ENCODE measurements around the gene MRPL38.

MRPL38 gene

DNA sequence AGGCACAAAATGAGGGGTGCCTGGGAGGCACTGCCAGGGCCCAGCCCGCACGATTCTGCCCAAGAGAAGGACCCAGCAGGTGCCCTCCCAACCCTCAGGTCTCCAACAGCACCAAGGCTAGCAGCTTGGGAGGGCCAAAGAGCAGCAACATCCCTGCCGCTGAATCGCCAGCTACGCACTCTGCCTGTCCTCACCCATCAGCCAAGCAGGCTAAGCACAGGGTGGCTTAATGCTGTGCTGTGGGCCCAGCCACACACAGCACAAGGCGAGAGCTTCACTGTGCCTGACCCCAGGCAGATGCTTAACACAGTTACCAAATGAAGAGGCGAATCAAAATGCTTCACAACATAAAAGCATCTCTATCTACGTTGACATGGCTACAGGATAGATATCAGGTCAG is 10.6 kb upstream of the MRPL38 start:
- Histone ChIP-seq H3K9ac (ENCODE audit: low read length) (no peak overlapping the region), H3K36me3 (ENCODE audit: control insufficient read depth, insufficient read depth, low read length) (peaks cover 3% of the 10 kb centered on the region), H3K4me1 (ENCODE audit: control insufficient read depth, insufficient read depth, low read length) (no peaks in the 10 kb centered on the region), H3K27me3 (ENCODE audit: control insufficient read depth, insufficient read depth, low read length) (no peaks in the 10 kb centered on the region), H3K27ac (ENCODE audit: low read depth, low read length) (no peak overlapping the region), H3K4me3 (ENCODE audit: low read length) (no peak overlapping the region)

GRCh38 chr17:75914643-75915267 is 10.1 kb upstream of the MRPL38 start:
- H3K9ac ChIP-seq (ENCODE audit: low read length), result no peak overlapping the region
- H3K27ac ChIP-seq (ENCODE audit: low read depth, low read length), result no peak overlapping the region
- H3K4me3 ChIP-seq (ENCODE audit: low read length), result no peak overlapping the region
- H3K4me1 ChIP-seq (ENCODE audit: control insufficient read depth, insufficient read depth, low read length), result no peaks in the 10 kb centered on the region
- peaks cover 3% of the 10 kb centered on the region for H3K36me3 ChIP-seq (ENCODE audit: control insufficient read depth, insufficient read depth, low read length)
- no peaks in the 10 kb centered on the region for H3K27me3 ChIP-seq (ENCODE audit: control insufficient read depth, insufficient read depth, low read length)

DNA sequence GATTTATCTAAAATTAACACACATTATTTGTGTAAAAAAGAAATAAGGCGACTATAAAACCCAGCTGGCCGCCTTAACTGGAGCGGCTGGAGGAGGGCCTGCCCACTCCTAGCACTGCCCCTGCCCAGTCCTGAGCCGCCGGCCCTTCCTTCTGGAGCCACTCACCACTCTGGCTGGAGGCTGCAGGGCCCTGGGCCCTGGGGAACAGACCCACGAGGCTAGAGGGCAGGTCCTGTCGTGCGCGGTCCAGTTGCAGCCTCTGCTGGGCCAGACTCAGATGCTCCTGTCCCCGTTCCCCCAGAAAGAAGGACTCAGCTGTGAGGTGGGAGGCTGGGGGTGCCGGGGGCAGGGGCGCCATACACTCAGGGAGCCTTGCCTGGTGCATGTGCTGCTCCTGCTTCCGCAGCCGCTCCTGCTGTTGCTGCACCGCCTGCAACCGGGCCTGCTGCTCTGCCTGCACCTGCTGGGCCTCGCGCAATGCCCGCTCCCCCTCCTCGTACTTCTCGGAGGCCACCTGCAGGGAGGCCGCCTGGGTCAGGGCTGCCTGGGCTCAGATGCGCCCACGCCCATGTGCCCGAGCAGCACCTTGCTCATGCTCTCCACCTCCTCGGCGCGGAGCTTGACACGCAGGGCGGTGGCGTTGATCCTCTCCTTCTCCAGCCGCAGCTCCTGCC is 9.0 kb upstream of the MRPL38 start:
- Histone ChIP-seq H3K4me3 (ENCODE audit: low read length) (no peak overlapping the region), H3K27me3 (ENCODE audit: control insufficient read depth, insufficient read depth, low read length) (no peaks in the 10 kb centered on the region), H3K4me1 (ENCODE audit: control insufficient read depth, insufficient read depth, low read length) (no peaks in the 10 kb centered on the region), H3K27ac (ENCODE audit: low read depth, low read length) (no peak overlapping the region), H3K9ac (ENCODE audit: low read length) (no peak overlapping the region), H3K36me3 (ENCODE audit: control insufficient read depth, insufficient read depth, low read length) (peaks cover 3% of the 10 kb centered on the region)

- no peaks in the 10 kb centered on the region for H3K27me3 ChIP-seq (ENCODE audit: control insufficient read depth, insufficient read depth, low read length)
- no peak overlapping the region for H3K4me3 ChIP-seq (ENCODE audit: low read length)
- no peaks in the 10 kb centered on the region for H3K4me1 ChIP-seq (ENCODE audit: control insufficient read depth, insufficient read depth, low read length)
- H3K36me3 ChIP-seq (ENCODE audit: control insufficient read depth, insufficient read depth, low read length), result peaks cover 3% of the 10 kb centered on the region
- H3K9ac ChIP-seq (ENCODE audit: low read length), result no peak overlapping the region
- H3K27ac ChIP-seq (ENCODE audit: low read depth, low read length), result no peak overlapping the region
Observed at GRCh38 chr17:75910699-75911098, 6.0 kb upstream of the MRPL38 start.

DNA sequence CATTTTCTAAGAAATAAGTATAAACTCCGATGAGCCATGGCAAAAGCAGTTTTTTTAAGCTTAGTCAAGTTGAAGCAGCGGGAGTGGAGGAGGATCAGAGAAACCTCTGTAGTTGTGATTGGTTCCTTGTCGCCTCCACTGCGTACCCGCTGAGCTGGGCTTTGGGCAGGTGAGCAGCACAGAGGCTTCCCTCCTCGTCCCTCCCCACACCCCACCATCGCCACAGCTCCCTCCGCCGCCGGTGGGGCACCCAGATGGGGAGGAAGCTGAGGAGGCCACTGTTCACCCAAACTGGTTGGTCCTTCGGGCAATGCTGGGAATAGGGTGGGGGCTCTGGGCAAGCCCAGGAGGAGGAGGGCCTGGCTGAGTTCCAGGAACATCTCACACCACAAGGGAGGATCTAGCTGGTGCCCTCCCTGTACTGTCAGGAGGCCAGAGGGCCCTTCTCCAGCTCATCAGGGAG is 5.2 kb upstream of the MRPL38 start:
- H3K4me1 ChIP-seq (ENCODE audit: control insufficient read depth, insufficient read depth, low read length), result no peaks in the 10 kb centered on the region
- no peak overlapping the region for H3K9ac ChIP-seq (ENCODE audit: low read length)
- no peak overlapping the region for H3K4me3 ChIP-seq (ENCODE audit: low read length)
- peaks cover 3% of the 10 kb centered on the region for H3K36me3 ChIP-seq (ENCODE audit: control insufficient read depth, insufficient read depth, low read length)
- no peak overlapping the region for H3K27ac ChIP-seq (ENCODE audit: low read depth, low read length)
- no peaks in the 10 kb centered on the region for H3K27me3 ChIP-seq (ENCODE audit: control insufficient read depth, insufficient read depth, low read length)

GRCh38 chr17:75909051-75909811 is 4.5 kb upstream of the MRPL38 start:
- H3K4me3 ChIP-seq (ENCODE audit: low read length), result no peak overlapping the region
- H3K27ac ChIP-seq (ENCODE audit: low read depth, low read length), result no peak overlapping the region
- peaks cover 3% of the 10 kb centered on the region for H3K36me3 ChIP-seq (ENCODE audit: control insufficient read depth, insufficient read depth, low read length)

GRCh38 chr17:75908201-75908600 is 3.5 kb upstream of the MRPL38 start:
- Histone ChIP-seq H3K4me3 (ENCODE audit: low read length) (no peak overlapping the region), H3K4me1 (ENCODE audit: control insufficient read depth, insufficient read depth, low read length) (peaks cover 2% of the 10 kb centered on the region), H3K9ac (ENCODE audit: low read length) (no peak overlapping the region), H3K27me3 (ENCODE audit: control insufficient read depth, insufficient read depth, low read length) (no peaks in the 10 kb centered on the region), H3K36me3 (ENCODE audit: control insufficient read depth, insufficient read depth, low read length) (peaks cover 3% of the 10 kb centered on the region), H3K27ac (ENCODE audit: low read depth, low read length) (no peak overlapping the region)

More at GRCh38 chr17:75909051-75909811, 4.5 kb upstream of the MRPL38 start:
- no peaks in the 10 kb centered on the region for H3K4me1 ChIP-seq (ENCODE audit: control insufficient read depth, insufficient read depth, low read length)
- H3K9ac ChIP-seq (ENCODE audit: low read length), result no peak overlapping the region
- no peaks in the 10 kb centered on the region for H3K27me3 ChIP-seq (ENCODE audit: control insufficient read depth, insufficient read depth, low read length)

GRCh38 chr17:75906143-75906884 is 1.6 kb upstream of the MRPL38 start:
- no peaks in the 10 kb centered on the region for H3K27me3 ChIP-seq (ENCODE audit: control insufficient read depth, insufficient read depth, low read length)
- H3K27ac ChIP-seq (ENCODE audit: low read depth, low read length), result no peak overlapping the region
- no peak overlapping the region for H3K9ac ChIP-seq (ENCODE audit: low read length)
- H3K4me3 ChIP-seq (ENCODE audit: low read length), result no peak overlapping the region
- peaks cover 2% of the 10 kb centered on the region for H3K4me1 ChIP-seq (ENCODE audit: control insufficient read depth, insufficient read depth, low read length)
- H3K36me3 ChIP-seq (ENCODE audit: control insufficient read depth, insufficient read depth, low read length), result peaks cover 6% of the 10 kb centered on the region

- no peak overlapping the region for H3K27ac ChIP-seq (ENCODE audit: low read depth, low read length)
- H3K27me3 ChIP-seq (ENCODE audit: control insufficient read depth, insufficient read depth, low read length), result no peaks in the 10 kb centered on the region
- no peak overlapping the region for H3K9ac ChIP-seq (ENCODE audit: low read length)
- H3K36me3 ChIP-seq (ENCODE audit: control insufficient read depth, insufficient read depth, low read length), result peaks cover 29% of the 10 kb centered on the region
- H3K4me3 ChIP-seq (ENCODE audit: low read length), result no peak overlapping the region
- peaks cover 2% of the 10 kb centered on the region for H3K4me1 ChIP-seq (ENCODE audit: control insufficient read depth, insufficient read depth, low read length)
Observed at GRCh38 chr17:75902406-75902805, 2.3 kb downstream of the MRPL38 start.

DNA sequence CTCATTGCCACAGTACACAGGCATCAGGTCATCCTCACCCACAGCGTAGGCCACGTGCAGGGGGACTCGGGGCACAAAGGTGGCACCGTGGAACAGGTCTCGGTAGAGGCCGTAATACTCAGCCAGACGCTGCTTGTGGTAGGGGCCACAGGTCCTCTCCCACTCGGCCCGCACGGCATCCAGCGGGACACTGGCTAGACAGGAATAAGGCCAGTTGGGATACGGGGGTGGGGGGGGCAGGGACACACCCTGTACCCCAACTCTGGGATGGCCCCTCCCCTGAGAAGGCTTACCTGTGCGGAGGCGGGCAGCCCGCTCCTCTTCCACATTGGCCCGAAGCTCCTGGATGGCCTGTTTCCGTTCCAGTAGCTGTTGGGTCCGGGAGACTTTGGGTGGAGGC is 3.0 kb downstream of the MRPL38 start:
- no peak overlapping the region for H3K9ac ChIP-seq (ENCODE audit: low read length)
- peaks cover 7% of the 10 kb centered on the region for H3K4me1 ChIP-seq (ENCODE audit: control insufficient read depth, insufficient read depth, low read length)
- H3K27ac ChIP-seq (ENCODE audit: low read depth, low read length), result no peak overlapping the region
- H3K4me3 ChIP-seq (ENCODE audit: low read length), result no peak overlapping the region
- H3K36me3 ChIP-seq (ENCODE audit: control insufficient read depth, insufficient read depth, low read length), result peaks cover 29% of the 10 kb centered on the region
- no peaks in the 10 kb centered on the region for H3K27me3 ChIP-seq (ENCODE audit: control insufficient read depth, insufficient read depth, low read length)

GRCh38 chr17:75900691-75901533 is 3.8 kb downstream of the MRPL38 start:
- H3K36me3 ChIP-seq (ENCODE audit: control insufficient read depth, insufficient read depth, low read length), result peaks cover 29% of the 10 kb centered on the region
- no peak overlapping the region for H3K27ac ChIP-seq (ENCODE audit: low read depth, low read length)

More at GRCh38 chr17:75900691-75901533, 3.8 kb downstream of the MRPL38 start:
- H3K9ac ChIP-seq (ENCODE audit: low read length), result no peak overlapping the region
- H3K4me3 ChIP-seq (ENCODE audit: low read length), result no peak overlapping the region
- H3K27me3 ChIP-seq (ENCODE audit: control insufficient read depth, insufficient read depth, low read length), result no peaks in the 10 kb centered on the region
- peaks cover 7% of the 10 kb centered on the region for H3K4me1 ChIP-seq (ENCODE audit: control insufficient read depth, insufficient read depth, low read length)
